Activated T-cell treated with anti-CD3 and anti-CD28 coated beads, Interleukin-2, amount 50 U/mL, for 72 hours (primary cell): ENCODE measurements around the gene GNMT. TPM values are rescaled to one million over a fixed set of nuclear protein-coding genes. Genes with fewer than 3 reads are reported as not detected.
A peak's percentile ranks its signal among the peaks of the same experiment; 100 is the strongest.
"Not testable (repeated sequence)": the region's sequence is repeated elsewhere in the genome, so short reads cannot be mapped to it uniquely, and the experiment has no call there.

Experiments
- ATAC-seq, 2 donors: fragments of 150-1000 bp; cut with Tn5 transposase; replicated peaks in 1 of 2; 2 replicates each; pipeline ENCODE4 v1.10.0; 2021; ENCODE audit warnings: moderate library complexity in 2 of 2, mild to moderate bottlenecking in 1 of 2
- DNase-seq, 2 donors: peaks; one replicate each; pipeline ENCODE4 v3.0.0; 2021 to 2022; ENCODE audit warnings: mixed read lengths in 1 of 2
- H3K27ac Mint-ChIP-seq: one replicate; pipeline ENCODE4 v1.8.0; 2022; ENCODE audit warnings: mild to moderate bottlenecking, moderate library complexity, mixed read lengths
- H3K27me3 Mint-ChIP-seq: one replicate; pipeline ENCODE4 v1.8.0; 2022; ENCODE audit warnings: low read depth, mixed read lengths
- H3K36me3 Mint-ChIP-seq, 2 donors: one replicate each; pipeline ENCODE4 v1.8.0; 2022; ENCODE audit warnings: mixed read lengths in 2 of 2, mild to moderate bottlenecking in 1 of 2; ENCODE audit not compliant: insufficient read depth in 2 of 2
- H3K4me1 Mint-ChIP-seq: one replicate; pipeline ENCODE4 v1.8.0; 2022; ENCODE audit warnings: low read depth, mixed read lengths
- H3K4me3 Mint-ChIP-seq, 2 donors: one replicate each; pipeline ENCODE4 v1.8.0; 2022; ENCODE audit warnings: mild to moderate bottlenecking in 2 of 2, mixed read lengths in 2 of 2, moderate library complexity in 2 of 2
- H3K9me3 Mint-ChIP-seq, 2 donors: one replicate each; pipeline ENCODE4 v1.8.0; 2022; ENCODE audit warnings: mixed read lengths in 2 of 2
- total RNA-seq, 2 donors: library from RNA; stranded (reverse); gene quantifications; one replicate each; pipeline ENCODE4 v1.2.3, GENCODE V29; 2022

The GNMT gene
- total RNA-seq, 2 donors from 2014 or later: 0.69 to 0.70 TPM

DNA sequence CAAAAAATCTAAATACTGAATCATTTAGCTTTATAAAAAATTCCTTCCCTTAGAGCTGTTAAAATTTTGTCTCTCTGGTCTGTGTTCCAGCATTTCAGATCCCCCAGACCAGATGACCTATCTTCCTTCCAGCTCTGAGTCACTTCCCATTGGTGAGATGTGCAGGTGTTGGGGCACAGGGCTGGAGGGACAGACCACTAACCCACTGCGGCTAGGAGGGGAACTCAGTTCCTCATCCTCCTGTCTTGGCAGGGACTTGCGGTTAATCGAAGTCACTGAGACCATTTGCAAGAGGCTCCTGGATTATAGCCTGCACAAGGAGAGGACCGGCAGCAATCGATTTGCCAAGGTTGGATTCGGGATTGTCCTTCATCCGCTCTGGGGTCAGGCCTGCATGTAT is 25.2 kb upstream of the GNMT start:
- Mint-ChIP-seq H3K4me1 (peaks cover 59% of the 10 kb centered on the region), H3K36me3 (peaks cover 9 to 27% of the 10 kb centered on the region in 2 donors)
- ATAC-seq: no peak

DNA sequence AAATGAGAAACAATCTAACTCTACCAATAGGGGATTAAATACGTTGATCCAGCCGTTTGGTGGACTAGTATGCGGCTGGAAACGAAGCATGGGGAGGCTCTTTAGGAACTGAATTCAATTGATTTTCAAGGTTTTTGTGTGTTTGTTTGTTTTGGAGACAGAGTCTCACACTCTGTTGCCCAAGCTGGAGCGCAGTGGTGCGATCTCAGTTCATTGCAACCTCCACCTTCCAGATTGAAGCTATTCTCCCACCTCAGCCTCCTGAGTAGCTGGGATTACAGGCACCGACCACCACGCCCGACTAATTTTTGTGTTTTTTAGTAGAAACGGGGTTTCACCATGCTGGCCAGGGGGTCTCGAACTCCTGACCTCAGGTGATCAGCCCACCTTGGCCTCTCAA is 24.2 kb upstream of the GNMT start:
- no peaks in the 10 kb centered on the region for H3K9me3 Mint-ChIP-seq
- H3K27ac Mint-ChIP-seq: no peak overlapping the region
- no peak for ATAC-seq
- DNase-seq: no peak
- no peak overlapping the region for H3K4me3 Mint-ChIP-seq
- H3K4me1 Mint-ChIP-seq: peaks cover 49% of the 10 kb centered on the region
- no peaks in the 10 kb centered on the region for H3K27me3 Mint-ChIP-seq
- peaks cover 9 to 26% of the 10 kb centered on the region in 2 donors for H3K36me3 Mint-ChIP-seq

More for the DNA sequence above, 25.2 kb upstream of the GNMT start:
- no peak overlapping the region for H3K4me3 Mint-ChIP-seq
- H3K27ac Mint-ChIP-seq: peak overlapping the region; percentile 58
- no peaks in the 10 kb centered on the region for H3K9me3 Mint-ChIP-seq
- no peak for DNase-seq
- no peaks in the 10 kb centered on the region for H3K27me3 Mint-ChIP-seq

DNA sequence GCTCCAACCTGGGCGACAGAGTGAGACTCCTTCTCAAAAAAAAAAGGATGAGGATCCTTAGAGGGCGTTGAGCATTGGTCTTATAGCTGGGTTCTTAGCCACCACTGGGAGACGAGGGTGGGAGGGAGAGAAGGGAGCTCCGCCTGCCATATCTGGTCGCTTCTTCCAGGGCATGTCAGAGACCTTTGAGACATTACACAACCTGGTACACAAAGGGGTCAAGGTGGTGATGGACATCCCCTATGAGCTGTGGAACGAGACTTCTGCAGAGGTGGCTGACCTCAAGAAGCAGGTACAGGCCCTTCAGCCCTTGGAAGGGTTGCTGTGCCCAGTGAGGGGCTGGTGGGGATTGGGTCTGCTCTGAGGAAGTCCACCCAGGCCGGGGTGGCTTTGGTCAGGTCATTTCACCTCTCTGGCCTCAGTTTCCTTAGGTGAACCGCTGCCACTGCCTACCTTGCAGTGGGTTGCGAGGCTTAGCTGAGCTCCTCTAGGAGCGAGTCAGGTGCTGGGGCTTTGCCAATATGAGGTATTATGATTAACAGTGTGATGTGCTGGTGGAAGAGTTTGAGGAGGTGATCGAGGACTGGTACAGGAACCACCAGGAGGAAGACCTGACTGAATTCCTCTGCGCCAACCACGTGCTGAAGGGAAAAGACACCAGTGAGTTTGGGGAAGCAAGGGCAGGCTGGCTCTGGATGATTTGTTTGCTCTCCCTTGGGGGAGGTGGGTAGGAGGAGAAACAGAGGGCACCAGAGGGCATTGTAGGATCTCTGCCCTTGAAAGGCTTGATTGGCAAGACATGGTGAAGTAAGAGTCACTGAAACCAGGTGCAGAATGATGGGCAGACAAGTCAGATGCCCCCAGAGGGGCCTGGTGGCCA is 22.8 kb upstream of the GNMT start:
- no peak overlapping the region for H3K27ac Mint-ChIP-seq
- DNase-seq: no peak
- peaks cover 35% of the 10 kb centered on the region for H3K4me1 Mint-ChIP-seq
- peaks cover 7 to 20% of the 10 kb centered on the region in 2 donors for H3K36me3 Mint-ChIP-seq
- no peaks in the 10 kb centered on the region for H3K9me3 Mint-ChIP-seq
- H3K4me3 Mint-ChIP-seq: no peak overlapping the region
- H3K27me3 Mint-ChIP-seq: no peaks in the 10 kb centered on the region
- no peak for ATAC-seq

DNA sequence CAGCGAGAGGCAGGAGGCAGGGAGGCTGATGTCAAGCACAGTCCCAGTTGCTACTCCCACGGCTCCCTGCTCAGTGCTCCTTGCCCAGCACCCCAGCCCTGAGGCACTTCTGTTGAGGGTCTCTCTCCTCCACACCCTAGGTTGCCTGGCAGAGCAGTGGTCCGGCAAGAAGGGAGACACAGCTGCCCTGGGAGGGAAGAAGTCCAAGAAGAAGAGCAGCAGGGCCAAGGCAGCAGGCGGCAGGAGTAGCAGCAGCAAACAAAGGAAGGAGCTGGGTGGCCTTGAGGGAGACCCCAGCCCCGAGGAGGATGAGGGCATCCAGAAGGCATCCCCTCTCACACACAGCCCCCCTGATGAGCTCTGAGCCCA is 22.1 kb upstream of the GNMT start:
- no peaks in the 10 kb centered on the region for H3K27me3 Mint-ChIP-seq
- peaks cover 29% of the 10 kb centered on the region for H3K4me1 Mint-ChIP-seq
- no peaks in the 10 kb centered on the region for H3K9me3 Mint-ChIP-seq
- H3K36me3 Mint-ChIP-seq: peaks cover 7 to 16% of the 10 kb centered on the region in 2 donors
- DNase-seq (no peak), ATAC-seq (no peak)
- no peak overlapping the region for H3K4me3 Mint-ChIP-seq
- H3K27ac Mint-ChIP-seq: no peak overlapping the region

DNA sequence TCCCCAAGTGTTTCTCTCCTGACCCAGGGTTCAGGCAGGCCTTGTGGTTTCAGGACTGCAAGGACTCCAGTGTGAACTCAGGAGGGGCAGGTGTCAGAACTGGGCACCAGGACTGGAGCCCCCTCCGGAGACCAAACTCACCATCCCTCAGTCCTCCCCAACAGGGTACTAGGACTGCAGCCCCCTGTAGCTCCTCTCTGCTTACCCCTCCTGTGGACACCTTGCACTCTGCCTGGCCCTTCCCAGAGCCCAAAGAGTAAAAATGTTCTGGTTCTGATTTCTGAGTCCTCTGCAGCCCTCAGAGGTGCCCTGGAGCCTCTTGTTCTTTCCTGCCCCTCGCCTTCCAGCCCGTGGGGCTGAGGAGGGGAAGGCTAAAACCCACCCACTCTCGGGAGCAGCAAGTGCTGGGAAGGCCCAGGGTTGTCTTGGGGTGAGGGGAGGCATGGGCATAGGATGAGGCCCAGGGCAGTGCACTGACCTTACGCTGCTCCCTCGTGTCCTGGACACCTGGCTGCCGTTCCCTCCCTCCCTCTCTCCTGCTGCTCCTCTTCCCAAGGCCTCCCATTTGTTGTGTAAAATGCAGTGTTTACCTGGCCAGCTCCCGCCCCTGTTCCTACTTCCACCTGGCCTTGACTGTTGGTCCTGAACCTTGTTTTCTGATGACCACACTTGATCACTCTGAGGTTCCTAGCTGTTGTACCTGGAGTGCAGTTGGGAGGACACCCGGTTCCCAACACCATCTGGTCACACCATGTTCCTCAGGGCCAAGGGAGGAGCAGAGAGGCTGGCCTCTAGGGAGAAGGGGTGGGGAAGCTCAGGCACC is 21.4 kb upstream of the GNMT start:
- H3K27me3 Mint-ChIP-seq: no peaks in the 10 kb centered on the region
- H3K9me3 Mint-ChIP-seq: no peaks in the 10 kb centered on the region
- H3K36me3 Mint-ChIP-seq: peaks cover 5 to 11% of the 10 kb centered on the region in 2 donors
- H3K4me3 Mint-ChIP-seq: no peak overlapping the region
- no peak for DNase-seq
- ATAC-seq: no peak
- peaks cover 21% of the 10 kb centered on the region for H3K4me1 Mint-ChIP-seq
- H3K27ac Mint-ChIP-seq: no peak overlapping the region

DNA sequence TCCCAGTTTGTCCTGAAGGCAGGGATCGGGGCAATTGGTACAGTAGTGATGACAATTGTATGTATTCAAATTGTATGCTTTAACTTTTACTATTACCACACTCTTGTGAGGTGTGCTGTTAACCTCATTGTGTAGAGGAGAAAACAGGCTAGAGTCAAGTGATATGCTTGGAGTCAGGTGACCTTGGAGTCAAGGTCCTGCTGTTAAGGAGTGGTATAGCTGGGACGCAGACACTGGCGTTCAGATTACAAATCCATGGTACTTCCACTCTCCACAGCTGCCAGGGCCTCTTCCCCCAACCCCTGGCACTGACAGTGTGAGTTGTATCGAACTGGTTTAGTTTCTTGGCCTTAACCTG is 20.8 kb upstream of the GNMT start:
- DNase-seq (no peak), ATAC-seq (no peak)
- no peaks in the 10 kb centered on the region for H3K9me3 Mint-ChIP-seq
- H3K36me3 Mint-ChIP-seq: peaks cover 5 to 11% of the 10 kb centered on the region in 2 donors
- no peak overlapping the region for H3K27ac Mint-ChIP-seq
- no peaks in the 10 kb centered on the region for H3K27me3 Mint-ChIP-seq
- no peak overlapping the region for H3K4me3 Mint-ChIP-seq
- peaks cover 15% of the 10 kb centered on the region for H3K4me1 Mint-ChIP-seq

DNA sequence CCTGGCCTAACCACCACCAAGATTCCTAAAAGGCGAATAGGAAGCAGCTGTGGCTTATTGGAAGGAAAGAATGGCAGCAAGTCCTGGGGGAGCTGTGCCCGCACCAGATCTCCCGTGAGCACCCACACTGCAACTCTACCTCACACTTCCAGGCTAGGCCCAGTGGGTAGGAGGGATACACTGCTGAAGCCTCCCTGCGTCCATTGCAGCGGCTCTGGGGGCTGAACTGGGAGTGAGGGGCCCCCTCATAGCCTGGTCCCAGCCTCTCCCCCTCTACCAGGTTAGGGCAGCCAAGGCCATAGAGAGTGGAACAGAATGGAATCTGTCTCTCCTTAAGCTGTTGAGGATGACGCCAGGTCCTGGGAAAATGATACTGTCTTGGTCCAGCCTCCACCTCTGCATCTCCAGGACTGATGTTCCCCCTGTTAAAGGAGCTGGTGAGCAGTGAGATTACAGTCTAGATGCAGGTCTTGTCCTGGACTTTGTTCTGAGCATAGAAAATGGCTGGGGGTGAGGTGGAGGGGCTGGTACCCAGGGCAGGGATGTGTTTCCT is 20.0 kb upstream of the GNMT start:
- no peak overlapping the region for H3K4me3 Mint-ChIP-seq
- DNase-seq (no peak), ATAC-seq (no peak)
- peaks cover 9% of the 10 kb centered on the region for H3K4me1 Mint-ChIP-seq
- peaks cover 4 to 9% of the 10 kb centered on the region in 2 donors for H3K36me3 Mint-ChIP-seq
- H3K9me3 Mint-ChIP-seq: no peaks in the 10 kb centered on the region
- H3K27ac Mint-ChIP-seq: no peak overlapping the region
- H3K27me3 Mint-ChIP-seq: no peaks in the 10 kb centered on the region

DNA sequence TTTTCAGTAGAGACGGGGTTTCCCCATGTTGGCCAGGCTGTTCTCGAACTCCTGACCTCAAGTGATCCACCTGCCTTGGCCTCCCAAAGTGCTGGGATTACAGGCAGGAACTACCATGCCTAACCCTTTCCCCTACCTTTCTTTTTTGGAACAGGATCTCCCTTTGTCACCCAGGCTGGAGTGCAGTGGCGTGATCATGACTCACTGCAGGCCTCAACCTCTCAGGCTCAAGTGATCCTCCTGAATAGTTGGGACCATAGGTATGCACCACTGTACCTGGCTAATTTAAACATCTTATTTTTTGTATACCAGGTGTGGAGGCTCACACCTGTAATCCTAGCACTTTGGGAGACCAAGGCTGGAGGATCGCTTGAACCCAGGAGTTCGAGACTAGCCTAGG is 19.2 kb upstream of the GNMT start:
- H3K27ac Mint-ChIP-seq, H3K4me1 Mint-ChIP-seq, DNase-seq, ATAC-seq, H3K36me3 Mint-ChIP-seq, H3K9me3 Mint-ChIP-seq, H3K27me3 Mint-ChIP-seq, H3K4me3 Mint-ChIP-seq: not testable (repeated sequence)

DNA sequence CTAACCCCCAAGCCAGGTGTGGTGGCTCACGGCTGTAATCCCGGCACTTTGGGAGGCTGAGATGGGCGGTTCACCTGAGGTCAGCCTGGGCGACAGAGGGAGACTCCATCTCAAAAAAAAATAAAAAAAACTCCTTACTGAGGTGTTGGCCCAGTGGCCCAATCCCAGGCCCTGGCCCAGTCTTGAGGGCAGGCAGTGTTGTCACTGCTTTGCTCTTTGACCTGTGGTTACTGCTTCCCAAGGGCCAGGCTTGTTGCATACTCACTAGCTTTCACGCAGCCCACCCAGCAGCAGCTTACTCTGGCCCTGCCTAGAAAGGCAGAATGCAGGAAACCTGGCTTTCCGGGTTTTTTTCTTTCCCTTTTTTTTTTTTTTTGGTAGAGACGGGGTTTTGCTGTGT is 18.1 kb upstream of the GNMT start:
- ATAC-seq (no peak), DNase-seq (no peak)
- Mint-ChIP-seq H3K27ac (no peak overlapping the region), H3K27me3 (no peaks in the 10 kb centered on the region), H3K36me3 (peaks cover 0 to 3% of the 10 kb centered on the region in 2 donors), H3K9me3 (no peaks in the 10 kb centered on the region), H3K4me1 (peaks cover 6% of the 10 kb centered on the region), H3K4me3 (no peak overlapping the region)

DNA sequence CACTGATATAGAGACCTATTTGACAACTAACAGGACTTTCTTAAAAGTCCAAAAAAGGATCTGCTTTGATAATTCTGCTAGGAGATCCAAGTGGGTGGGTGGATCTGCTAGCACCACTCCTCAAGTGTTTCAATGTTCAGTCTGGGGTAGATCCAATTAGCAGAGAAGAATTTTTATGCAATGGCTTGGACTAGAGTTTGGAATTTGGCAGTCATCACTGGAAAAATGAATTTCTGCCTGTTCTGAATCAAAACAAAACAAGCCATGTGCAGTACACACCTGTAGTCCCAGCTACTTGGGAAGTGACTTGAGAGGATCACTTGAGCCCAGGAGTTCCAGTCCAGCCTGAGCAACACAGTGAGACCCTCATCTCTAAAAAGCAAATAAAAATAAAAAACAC is 12.6 kb upstream of the GNMT start:
- H3K27ac Mint-ChIP-seq: no peak overlapping the region

DNA sequence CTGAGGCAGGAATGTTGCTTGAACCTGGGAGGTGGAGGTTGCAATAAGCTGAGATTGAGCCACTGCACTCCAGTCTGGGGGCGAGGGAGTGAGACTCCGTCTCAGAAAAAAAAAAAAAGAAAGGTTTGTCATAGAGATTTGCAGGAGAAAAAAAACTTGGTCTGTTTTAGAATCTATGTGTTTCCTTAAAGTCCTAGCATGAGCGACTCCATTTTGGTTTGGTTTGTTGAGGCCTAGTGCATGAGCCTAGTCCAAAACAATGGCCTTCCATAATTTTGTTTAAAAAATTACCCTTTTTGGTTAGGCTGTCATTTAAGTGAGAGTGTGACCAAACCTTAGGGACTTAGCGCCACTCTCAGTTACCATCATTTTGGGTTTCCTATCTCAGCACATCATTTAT is 8.2 kb upstream of the GNMT start:
- Mint-ChIP-seq H3K27ac (no peak overlapping the region), H3K9me3 (no peaks in the 10 kb centered on the region), H3K4me3 (no peak overlapping the region), H3K4me1 (no peaks in the 10 kb centered on the region), H3K36me3 (no peaks in the 10 kb centered on the region), H3K27me3 (no peaks in the 10 kb centered on the region)
- ATAC-seq (no peak), DNase-seq (no peak)

More for the DNA sequence above, 12.6 kb upstream of the GNMT start:
- H3K4me3 Mint-ChIP-seq: no peak overlapping the region
- ATAC-seq (no peak), DNase-seq (no peak)
- no peaks in the 10 kb centered on the region for H3K4me1 Mint-ChIP-seq
- no peaks in the 10 kb centered on the region for H3K27me3 Mint-ChIP-seq
- H3K9me3 Mint-ChIP-seq: no peaks in the 10 kb centered on the region
- H3K36me3 Mint-ChIP-seq: no peaks in the 10 kb centered on the region

DNA sequence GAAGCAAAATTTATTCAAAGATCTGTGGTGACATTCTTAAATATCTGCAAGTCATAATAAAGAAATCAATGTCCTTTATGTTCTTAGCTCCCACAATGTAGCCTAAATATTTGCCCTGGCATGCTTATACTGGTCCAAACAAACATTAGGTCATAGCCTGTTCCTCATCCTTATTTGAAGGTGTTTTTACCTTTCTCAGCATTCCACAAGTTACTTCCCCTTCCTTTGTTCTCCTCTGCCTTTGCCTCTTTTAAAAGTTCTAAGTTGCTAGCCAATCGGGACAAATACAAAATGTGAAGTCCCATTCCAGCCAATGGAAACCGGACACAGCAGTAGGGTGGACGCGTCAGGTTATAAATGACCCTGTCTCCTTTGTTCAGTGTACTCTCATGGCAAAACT is 6.1 kb upstream of the GNMT start:
- not testable (repeated sequence) for H3K36me3 Mint-ChIP-seq, H3K27ac Mint-ChIP-seq, DNase-seq, H3K4me1 Mint-ChIP-seq, H3K9me3 Mint-ChIP-seq, H3K27me3 Mint-ChIP-seq, ATAC-seq, H3K4me3 Mint-ChIP-seq

DNA sequence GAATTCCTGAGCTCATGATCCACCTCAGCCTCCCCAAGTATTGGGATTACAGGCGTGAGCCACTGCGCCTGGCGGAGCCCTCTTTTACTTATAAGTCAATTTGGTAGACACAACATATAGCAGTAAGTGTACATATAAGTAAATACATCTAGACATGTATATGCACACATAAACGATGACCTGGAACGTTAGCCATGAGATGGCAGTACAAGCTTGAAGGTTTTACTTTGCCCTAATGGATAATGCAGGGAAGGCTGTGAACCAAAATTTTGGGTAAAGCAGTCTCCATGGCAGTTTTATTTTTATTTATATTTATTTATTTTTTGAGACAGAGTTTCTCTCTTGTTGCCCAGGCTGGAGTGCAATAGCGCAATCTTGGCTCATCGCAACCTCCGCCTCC is 2.4 kb upstream of the GNMT start:
- no peak for DNase-seq
- H3K27ac Mint-ChIP-seq: no peak overlapping the region
- no peaks in the 10 kb centered on the region for H3K9me3 Mint-ChIP-seq
- no peak for ATAC-seq
- H3K36me3 Mint-ChIP-seq: no peaks in the 10 kb centered on the region
- H3K27me3 Mint-ChIP-seq: peaks cover 8% of the 10 kb centered on the region
- no peak overlapping the region for H3K4me3 Mint-ChIP-seq
- H3K4me1 Mint-ChIP-seq: peaks cover 10% of the 10 kb centered on the region
